MCF 10A (cell line): ENCODE data around the gene MAPK1. TPM values are rescaled to one million over a fixed set of nuclear protein-coding genes. Genes with fewer than 3 reads are reported as not detected.

Experiments used
- BruUV-seq: library from RNA; stranded (reverse); fragments of 400-500 nt; replicated peaks from 2 replicates; lab custom pipeline; 2021; lab: Mats Ljungman, UMichigan
- CTCF ChIA-PET: fragments of 300-600 bp; sonication (Branson Sonifier 250); formaldehyde crosslinking; extraction: SDS; loops from one replicate; lab custom pipeline; 2021; ENCODE audit warnings: antibody characterized with exemption, inconsistent platforms; lab: Yijun Ruan, JAX
- POLR2A ChIA-PET: fragments of 300-600, 350-650 bp; sonication (Branson Sonifier 250); formaldehyde crosslinking; extraction: SDS; loops from one replicate; lab custom pipeline; 2020; ENCODE audit warnings: antibody characterized with exemption, inconsistent platforms; lab: Yijun Ruan, JAX
- DNase-seq: peaks from one replicate; pipeline ENCODE4 v3.0.0-alpha.2; 2018; ENCODE audit not compliant: unreplicated experiment
- H3K27ac Mint-ChIP-seq: one replicate; pipeline ENCODE4 v1.8.0; 2022; ENCODE audit warnings: mild to moderate bottlenecking, low read depth, mixed read lengths; ENCODE audit not compliant: unreplicated experiment
- H3K27me3 Mint-ChIP-seq: one replicate; pipeline ENCODE4 v1.8.0; 2022; ENCODE audit warnings: mixed read lengths; ENCODE audit not compliant: insufficient read depth, unreplicated experiment
- H3K36me3 Mint-ChIP-seq: one replicate; pipeline ENCODE4 v1.8.0; 2022; ENCODE audit warnings: mild to moderate bottlenecking, moderate library complexity, mixed read lengths; ENCODE audit not compliant: insufficient read depth, unreplicated experiment
- H3K4me1 Mint-ChIP-seq: one replicate; pipeline ENCODE4 v1.8.0; 2022; ENCODE audit warnings: mixed read lengths; ENCODE audit not compliant: insufficient read depth, unreplicated experiment
- H3K4me3 Mint-ChIP-seq: one replicate; pipeline ENCODE4 v1.8.0; 2022; ENCODE audit warnings: mild to moderate bottlenecking, moderate library complexity, mixed read lengths; ENCODE audit not compliant: unreplicated experiment
- H3K9me3 Mint-ChIP-seq: one replicate; pipeline ENCODE4 v1.8.0; 2022; ENCODE audit warnings: mixed read lengths; ENCODE audit not compliant: unreplicated experiment
- CTCF ChIP-seq: fragments of 200-600 bp; IDR thresholded peaks from one replicate; pipeline ENCODE4 v1.8.0; 2022; ENCODE audit warnings: antibody characterized with exemption, mild to moderate bottlenecking; ENCODE audit not compliant: unreplicated experiment
- intact Hi-C: fragments of 100-400 bp; cut with micrococcal nuclease; formaldehyde crosslinking; loops from 2 replicates; pipeline ENCODE4 v1.14.1; 2022
- total RNA-seq: library from RNA; stranded (reverse); gene quantifications from 2 replicates; pipeline ENCODE4 v1.2.3, GENCODE V29; 2022

Gene MAPK1
- total RNA-seq, 1 experiment from 2014 or later, result 123 TPM

- ChIA-PET CTCF (no interaction called here), POLR2A (interaction anchor here (1.1 to 1.6 kb wide), 2 partner anchors 10 to 37 kb away, joined by 3 to 4 read pairs; no protein-coding TSS in a partner anchor)
- intact Hi-C loops, result no loop called here
- no peak for TF ChIP-seq CTCF
- Mint-ChIP-seq H3K27ac (no peak overlapping the region), H3K9me3 (no peaks in the 10 kb centered on the region), H3K4me1 (no peaks in the 10 kb centered on the region), H3K27me3 (no peaks in the 10 kb centered on the region), H3K36me3 (peaks cover 59% of the 10 kb centered on the region), H3K4me3 (no peak overlapping the region)
- BruUV-seq, result no TSS peak
- no peak for DNase-seq
Measured at GRCh38 chr22:21761086-21761485, 106.4 kb downstream of the MAPK1 start.

GRCh38 chr22:21760640-21761039, 106.8 kb downstream of the MAPK1 start:
- peaks cover 55% of the 10 kb centered on the region for H3K36me3 Mint-ChIP-seq
- H3K4me3 Mint-ChIP-seq, result no peak overlapping the region
- CTCF ChIA-PET, result no interaction called here
- H3K27me3 Mint-ChIP-seq, result no peaks in the 10 kb centered on the region
- peak; percentile 44 for DNase-seq
- intact Hi-C loops, result no loop called here
- H3K9me3 Mint-ChIP-seq, result no peaks in the 10 kb centered on the region
- H3K4me1 Mint-ChIP-seq, result no peaks in the 10 kb centered on the region
- TF ChIP-seq CTCF, result no peak
- BruUV-seq, result no TSS peak
- no peak overlapping the region for H3K27ac Mint-ChIP-seq
- POLR2A ChIA-PET, result interaction anchor here (1.6 kb wide), 1 partner anchor 10 kb away, joined by 4 read pairs; no protein-coding TSS in a partner anchor

GRCh38 chr22:21759646-21760376, 107.6 kb downstream of the MAPK1 start:
- ChIA-PET POLR2A (no interaction called here), CTCF (no interaction called here)
- no peak overlapping the region for H3K4me3 Mint-ChIP-seq
- no peaks in the 10 kb centered on the region for H3K4me1 Mint-ChIP-seq
- no TSS peak for BruUV-seq
- H3K27me3 Mint-ChIP-seq, result no peaks in the 10 kb centered on the region
- H3K36me3 Mint-ChIP-seq, result peaks cover 48% of the 10 kb centered on the region
- H3K27ac Mint-ChIP-seq, result no peak overlapping the region
- intact Hi-C loops, result no loop called here
- no peak for TF ChIP-seq CTCF
- no peaks in the 10 kb centered on the region for H3K9me3 Mint-ChIP-seq
- no peak for DNase-seq

- intact Hi-C loops, result no loop called here
- no peak for DNase-seq
- Mint-ChIP-seq H3K4me1 (no peaks in the 10 kb centered on the region), H3K27ac (no peak overlapping the region), H3K9me3 (no peaks in the 10 kb centered on the region), H3K4me3 (no peak overlapping the region), H3K36me3 (peaks cover 47% of the 10 kb centered on the region), H3K27me3 (no peaks in the 10 kb centered on the region)
- POLR2A ChIA-PET, result no interaction called here
- no peak for TF ChIP-seq CTCF
- no TSS peak for BruUV-seq
- CTCF ChIA-PET, result no interaction called here
Measured at GRCh38 chr22:21759093-21759492, 108.4 kb downstream of the MAPK1 start.
